GM12878 (cell line): ENCODE measurements around the gene NARF. TPM values are rescaled to one million over a fixed set of nuclear protein-coding genes. Genes with fewer than 3 reads are reported as not detected.
A peak's percentile ranks its signal among the peaks of the same experiment; 100 is the strongest.
"Not testable (repeated sequence)": the region's sequence is repeated elsewhere in the genome, so short reads cannot be mapped to it uniquely, and the experiment has no call there.

Experiments
- ATAC-seq: fragments of 200-7000 bp; cut with Tn5 transposase; 3 replicates; pipeline ENCODE4 v1.9.1; 2020; ENCODE audit warnings: mild to moderate bottlenecking, moderate library complexity
- BruUV-seq: library from RNA; stranded (reverse); fragments of 400-500 nt; replicated peaks from 2 replicates; lab custom pipeline; 2021; lab: Mats Ljungman, UMichigan
- CTCF ChIA-PET: fragments of 300-600 bp; sonication (Branson Sonifier 250); formaldehyde crosslinking; extraction: SDS; loops from one replicate; lab custom pipeline; 2021; ENCODE audit warnings: inconsistent platforms; lab: Yijun Ruan, JAX
- POLR2A ChIA-PET: fragments of 350-600 bp; formaldehyde crosslinking; extraction: SDS; loops from one replicate; lab custom pipeline; 2021; ENCODE audit warnings: inconsistent platforms; lab: Charles Lee
- RAD21 ChIA-PET: fragments of 300-600 bp; sonication (Branson Sonifier 250); formaldehyde crosslinking; loops from one replicate; lab custom pipeline; 2023; ENCODE audit warnings: antibody characterized with exemption; ENCODE audit not compliant: unreplicated experiment; lab: Charles Lee
- SMC1A ChIA-PET: fragments of 300-600 bp; sonication (Branson Sonifier 250); formaldehyde crosslinking; loops from one replicate; lab custom pipeline; 2023; ENCODE audit not compliant: unreplicated experiment, uncharacterized antibody; lab: Charles Lee
- DNase-seq: peaks from one replicate; pipeline ENCODE4 v3.0.0-alpha.2; 2011; ENCODE audit warnings: low read depth, low spot score
- FAIRE-seq: peaks from 3 replicates; lab custom pipeline; 2011; peaks lifted over from hg19 to GRCh38; lab: Jason Lieb, UNC
- H2AFZ ChIP-seq: 2 replicates; pipeline ENCODE4 v1.6.0; 2011; ENCODE audit warnings: low read depth, low read length, control low read depth; ENCODE audit not compliant: control insufficient read depth
- H3K27ac ChIP-seq: 2 replicates; pipeline ENCODE4 v1.5.1; 2011; ENCODE audit warnings: control low read depth; ENCODE audit not compliant: control insufficient read depth, insufficient read depth
- H3K27me3 ChIP-seq, 2 experiments: replicated peaks in 1 of 2; 2 replicates each; pipeline versions ENCODE4 v1.6.0 to v1.6.1; 2011; ENCODE audit warnings: low read length in 1 of 2; ENCODE audit not compliant: control insufficient read depth in 2 of 2, insufficient read depth in 2 of 2
- H3K36me3 ChIP-seq, 2 experiments: 2 replicates each; pipeline ENCODE4 v1.5.1; 2011; ENCODE audit warnings: low read length in 1 of 2; ENCODE audit not compliant: control insufficient read depth in 2 of 2, insufficient read depth in 2 of 2
- H3K4me1 ChIP-seq: 2 replicates; pipeline ENCODE4 v1.6.1; 2011; ENCODE audit warnings: mild to moderate bottlenecking, low read length, moderate library complexity, mixed read lengths; ENCODE audit not compliant: control insufficient read depth, insufficient read depth
- H3K4me2 ChIP-seq: 2 replicates; pipeline ENCODE4 v1.6.0; 2011; ENCODE audit warnings: control low read depth; ENCODE audit not compliant: control insufficient read depth, insufficient read depth
- H3K4me3 ChIP-seq: fragments of 200-600 bp; sonication (generic); 2 replicates; pipeline ENCODE4 v1.5.1; 2016
- H3K79me2 ChIP-seq: 2 replicates; pipeline ENCODE4 v1.6.0; 2011; ENCODE audit warnings: low read length; ENCODE audit not compliant: control insufficient read depth, insufficient read depth
- H3K9ac ChIP-seq: 2 replicates; pipeline ENCODE4 v1.8.0; 2011; ENCODE audit warnings: low read length, control low read depth, mixed read lengths; ENCODE audit not compliant: control insufficient read depth, insufficient read depth
- H3K9me3 ChIP-seq: replicated peaks from 3 replicates; pipeline ENCODE4 v1.5.1; 2011; ENCODE audit warnings: mild to moderate bottlenecking, low read length; ENCODE audit not compliant: control insufficient read depth, insufficient read depth
- H4K20me1 ChIP-seq: 2 replicates; pipeline ENCODE4 v1.6.0; 2011; ENCODE audit not compliant: control insufficient read depth, insufficient read depth
- CBFB ChIP-seq: IDR thresholded peaks from 2 replicates; pipeline ENCODE4 v1.6.1; 2016; ENCODE audit warnings: antibody characterized with exemption, low read depth
- HDAC2 ChIP-seq: fragments of 200-600 bp; sonication (generic); IDR thresholded peaks from 2 replicates; pipeline ENCODE4 v1.6.1; 2017
- KAT2A ChIP-seq: conservative IDR thresholded peaks from 2 replicates; pipeline ENCODE4 v1.6.1; 2011; ENCODE audit warnings: low read depth, low read length; ENCODE audit not compliant: control insufficient read depth
- MYC ChIP-seq: IDR thresholded peaks from 2 replicates; pipeline ENCODE4 v1.6.1; 2011; ENCODE audit warnings: mild to moderate bottlenecking, low read length, moderate library complexity, inconsistent platforms; ENCODE audit not compliant: insufficient read depth, insufficient replicate concordance, insufficient read length, severe bottlenecking
- POU2F2 ChIP-seq: IDR thresholded peaks from 3 replicates; pipeline ENCODE4 v1.6.1; 2011; ENCODE audit warnings: low read depth, mild to moderate bottlenecking, low read length, borderline replicate concordance
- SREBF1 ChIP-seq: IDR thresholded peaks from 2 replicates; pipeline ENCODE4 v1.6.1; 2012; ENCODE audit warnings: mild to moderate bottlenecking, low read length
- WGBS: methylation state at CpG from one replicate; pipeline ENCODE4 v1.1.6; 2016; ENCODE audit warnings: low lambda C conversion rate; ENCODE audit not compliant: insufficient replicate concordance, insufficient coverage; ENCODE audit errors: missing lambda C conversion rate; 5-methylcytosine and 5-hydroxymethylcytosine counted together
- in situ Hi-C: fragments of 300-500 bp; cut with MboI; formaldehyde crosslinking; loops from 9 replicates; pipeline ENCODE4 v1.14.3; 2018; ENCODE audit warnings: mixed read lengths
- intact Hi-C: fragments of 100-400 bp; cut with micrococcal nuclease; formaldehyde crosslinking; loops from one replicate; pipeline ENCODE4 v1.14.2; 2022; ENCODE audit not compliant: unreplicated experiment
- polyA plus RNA-seq, 11 experiments: library from polyadenylated mRNA; depleted of rRNA in 4 of 11; unstranded in 6 of 11; stranded (reverse) in 5 of 11; fragments of >200 nt; fragmentation: Nextera tagmentation in 4 of 11; fragmentation: Illumina TruSeq in 1 of 11; extraction: Ambion mirVana in 4 of 11; extraction: Trizol in 1 of 11; gene quantifications; 1 replicate in 1 of 11; 2 replicates in 10 of 11; pipeline versions ENCODE4 v1.2.1 to v1.2.3, GENCODE V29; 2011 to 2016; ENCODE audit warnings: inconsistent platforms in 2 of 11, missing spikeins in 2 of 11, low read depth in 1 of 11
- total RNA-seq, 4 experiments: library from RNA; depleted of rRNA in 3 of 4; stranded (reverse); fragments of >200 nt in 3 of 4; fragmentation: Illumina TruSeq in 1 of 4; extraction: Trizol in 1 of 4; gene quantifications; 2 replicates each; pipeline versions ENCODE4 v1.2.1 to v1.2.3, GENCODE V29; 2013 to 2021
- TF ChIP-seq, protein P1 (sequence below): fragments of 450-650 bp; IDR thresholded peaks from 2 replicates; pipeline ENCODE4 v1.6.1; 2018; ENCODE audit warnings: borderline replicate concordance, mild to moderate bottlenecking; ENCODE audit not compliant: partially characterized antibody
- TF ChIP-seq, protein P2 (sequence below): fragments of 450-650 bp; formaldehyde crosslinking; IDR thresholded peaks from 2 replicates; pipeline ENCODE4 v1.4.0; 2022; ENCODE audit warnings: mild to moderate bottlenecking, moderate library complexity
- TF ChIP-seq, protein P3 (sequence below): fragments of 450-650 bp; IDR thresholded peaks from 2 replicates; pipeline ENCODE4 v1.6.1; 2017; ENCODE audit warnings: mild to moderate bottlenecking, low read depth, inconsistent platforms; ENCODE audit not compliant: poor library complexity, severe bottlenecking

Gene NARF
- total and polyA plus RNA-seq, 10 of the 15 experiments (the other 5 are each of a cell fraction or from before 2014, with no cell fraction given): 16.7 to 126 (median 47.5) TPM

GRCh38 chr17:82458885-82459424 lies 414 bp downstream of the NARF start (continued):
- TF ChIP-seq, protein P1, sequence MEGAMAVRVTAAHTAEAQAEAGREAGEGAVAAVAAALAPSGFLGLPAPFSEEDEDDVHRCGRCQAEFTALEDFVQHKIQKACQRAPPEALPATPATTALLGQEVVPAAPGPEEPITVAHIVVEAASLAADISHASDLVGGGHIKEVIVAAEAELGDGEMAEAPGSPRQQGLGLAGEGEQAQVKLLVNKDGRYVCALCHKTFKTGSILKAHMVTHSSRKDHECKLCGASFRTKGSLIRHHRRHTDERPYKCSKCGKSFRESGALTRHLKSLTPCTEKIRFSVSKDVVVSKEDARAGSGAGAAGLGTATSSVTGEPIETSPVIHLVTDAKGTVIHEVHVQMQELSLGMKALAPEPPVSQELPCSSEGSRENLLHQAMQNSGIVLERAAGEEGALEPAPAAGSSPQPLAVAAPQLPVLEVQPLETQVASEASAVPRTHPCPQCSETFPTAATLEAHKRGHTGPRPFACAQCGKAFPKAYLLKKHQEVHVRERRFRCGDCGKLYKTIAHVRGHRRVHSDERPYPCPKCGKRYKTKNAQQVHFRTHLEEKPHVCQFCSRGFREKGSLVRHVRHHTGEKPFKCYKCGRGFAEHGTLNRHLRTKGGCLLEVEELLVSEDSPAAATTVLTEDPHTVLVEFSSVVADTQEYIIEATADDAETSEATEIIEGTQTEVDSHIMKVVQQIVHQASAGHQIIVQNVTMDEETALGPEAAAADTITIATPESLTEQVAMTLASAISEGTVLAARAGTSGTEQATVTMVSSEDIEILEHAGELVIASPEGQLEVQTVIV: no peak
- 0 out of 2 replicates have a peak, but pooled peaks have one; percentile 62 for TF ChIP-seq HDAC2
- TF ChIP-seq POU2F2: no peak
- TF ChIP-seq MYC: no peak
- TF ChIP-seq KAT2A: no peak
- TF ChIP-seq CBFB: no peak
- no peak for TF ChIP-seq SREBF1
- TF ChIP-seq, protein P2, sequence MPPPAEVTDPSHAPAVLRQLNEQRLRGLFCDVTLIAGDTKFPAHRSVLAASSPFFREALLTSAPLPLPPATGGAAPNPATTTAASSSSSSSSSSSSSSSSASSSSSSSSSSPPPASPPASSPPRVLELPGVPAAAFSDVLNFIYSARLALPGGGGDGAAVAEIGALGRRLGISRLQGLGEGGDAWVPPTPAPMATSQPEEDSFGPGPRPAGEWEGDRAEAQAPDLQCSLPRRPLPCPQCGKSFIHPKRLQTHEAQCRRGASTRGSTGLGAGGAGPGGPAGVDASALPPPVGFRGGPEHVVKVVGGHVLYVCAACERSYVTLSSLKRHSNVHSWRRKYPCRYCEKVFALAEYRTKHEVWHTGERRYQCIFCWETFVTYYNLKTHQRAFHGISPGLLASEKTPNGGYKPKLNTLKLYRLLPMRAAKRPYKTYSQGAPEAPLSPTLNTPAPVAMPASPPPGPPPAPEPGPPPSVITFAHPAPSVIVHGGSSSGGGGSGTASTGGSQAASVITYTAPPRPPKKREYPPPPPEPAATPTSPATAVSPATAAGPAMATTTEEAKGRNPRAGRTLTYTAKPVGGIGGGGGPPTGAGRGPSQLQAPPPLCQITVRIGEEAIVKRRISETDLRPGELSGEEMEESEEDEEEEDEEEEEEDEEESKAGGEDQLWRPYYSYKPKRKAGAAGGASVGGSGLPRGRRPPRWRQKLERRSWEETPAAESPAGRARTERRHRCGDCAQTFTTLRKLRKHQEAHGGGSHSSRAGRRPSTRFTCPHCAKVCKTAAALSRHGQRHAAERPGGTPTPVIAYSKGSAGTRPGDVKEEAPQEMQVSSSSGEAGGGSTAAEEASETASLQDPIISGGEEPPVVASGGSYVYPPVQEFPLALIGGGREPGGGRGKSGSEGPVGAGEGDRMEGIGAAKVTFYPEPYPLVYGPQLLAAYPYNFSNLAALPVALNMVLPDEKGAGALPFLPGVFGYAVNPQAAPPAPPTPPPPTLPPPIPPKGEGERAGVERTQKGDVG (CRISPR knock-in tag): no peak
- TF ChIP-seq, protein P3, sequence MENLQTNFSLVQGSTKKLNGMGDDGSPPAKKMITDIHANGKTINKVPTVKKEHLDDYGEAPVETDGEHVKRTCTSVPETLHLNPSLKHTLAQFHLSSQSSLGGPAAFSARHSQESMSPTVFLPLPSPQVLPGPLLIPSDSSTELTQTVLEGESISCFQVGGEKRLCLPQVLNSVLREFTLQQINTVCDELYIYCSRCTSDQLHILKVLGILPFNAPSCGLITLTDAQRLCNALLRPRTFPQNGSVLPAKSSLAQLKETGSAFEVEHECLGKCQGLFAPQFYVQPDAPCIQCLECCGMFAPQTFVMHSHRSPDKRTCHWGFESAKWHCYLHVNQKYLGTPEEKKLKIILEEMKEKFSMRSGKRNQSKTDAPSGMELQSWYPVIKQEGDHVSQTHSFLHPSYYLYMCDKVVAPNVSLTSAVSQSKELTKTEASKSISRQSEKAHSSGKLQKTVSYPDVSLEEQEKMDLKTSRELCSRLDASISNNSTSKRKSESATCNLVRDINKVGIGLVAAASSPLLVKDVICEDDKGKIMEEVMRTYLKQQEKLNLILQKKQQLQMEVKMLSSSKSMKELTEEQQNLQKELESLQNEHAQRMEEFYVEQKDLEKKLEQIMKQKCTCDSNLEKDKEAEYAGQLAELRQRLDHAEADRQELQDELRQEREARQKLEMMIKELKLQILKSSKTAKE: no peak
- TF ChIP-seq, all 136 proteins: peak for 12

GRCh38 chr17:82459936-82460335 lies 1.4 kb downstream of the NARF start:
- WGBS: 91% methylated on average over 9 of the region's 9 CpGs
- RAD21 ChIA-PET: interaction anchor here (1.4 kb wide), 1 partner anchor 91 kb away, joined by 3 read pairs; no protein-coding TSS in a partner anchor
- POLR2A ChIA-PET: interaction anchor here (0.8 to 0.9 kb wide), 2 partner anchors 37 to 109 kb away, joined by 3 read pairs; no protein-coding TSS in a partner anchor
- FAIRE-seq, H3K9ac ChIP-seq, DNase-seq, in situ Hi-C loops, H3K9me3 ChIP-seq, SMC1A ChIA-PET, H4K20me1 ChIP-seq, H2AFZ ChIP-seq, H3K4me1 ChIP-seq, ATAC-seq, intact Hi-C loops, BruUV-seq, H3K27me3 ChIP-seq, H3K27ac ChIP-seq, H3K4me3 ChIP-seq: not testable (repeated sequence)
- Histone ChIP-seq H3K79me2 (peaks cover 10% of the 10 kb centered on the region), H3K4me2 (peak overlapping the region; percentile 79; the same call in 1 of the 2 replicates), H3K36me3 (peaks cover 15 to 33% of the 10 kb centered on the region in 2 experiments)
- CTCF ChIA-PET: interaction anchor here (2.0 kb wide), 1 partner anchor 91 kb away, joined by 6 read pairs; no protein-coding TSS in a partner anchor
